Endothelial cell of umbilical vein (primary cell): ENCODE data around the gene PDK2. TPM values are rescaled to one million over a fixed set of nuclear protein-coding genes. Genes with fewer than 3 reads are reported as not detected.

Source experiments
- BruUV-seq: library from RNA; stranded (reverse); fragments of 400-500 nt; replicated peaks from 2 replicates; lab custom pipeline; 2021; lab: Mats Ljungman, UMichigan
- CTCF ChIA-PET: fragments of 300-600, 350-600 bp; sonication (Branson Sonifier 250); formaldehyde crosslinking; loops from one replicate; lab custom pipeline; 2021; ENCODE audit warnings: antibody characterized with exemption, inconsistent platforms; lab: Charles Lee
- POLR2A ChIA-PET: fragments of 300-600, 350-600 bp; sonication (Branson Sonifier 250); formaldehyde crosslinking; loops from one replicate; lab custom pipeline; 2021; ENCODE audit warnings: antibody characterized with exemption, inconsistent platforms; lab: Charles Lee
- DNase-seq: peaks from one replicate; pipeline ENCODE4 v3.0.0-alpha.2; 2011; ENCODE audit warnings: low read depth, low spot score
- FAIRE-seq: peaks from 2 replicates; lab custom pipeline; 2011; peaks lifted over from hg19 to GRCh38; lab: Jason Lieb, UNC
- H2AFZ ChIP-seq: 2 replicates; pipeline ENCODE4 v1.6.0; 2012; ENCODE audit warnings: low read depth, low read length, control low read depth, inconsistent platforms
- H3K27ac ChIP-seq: 2 replicates; pipeline ENCODE4 v1.5.1; 2011; ENCODE audit warnings: low read depth, mild to moderate bottlenecking, control low read depth, low read length, moderate library complexity; ENCODE audit not compliant: insufficient read depth
- H3K27me3 ChIP-seq, 2 experiments: 2 replicates each; pipeline versions ENCODE4 v1.6.0 to v1.6.1; 2011; ENCODE audit warnings: low read length in 2 of 2, mixed read lengths in 1 of 2; ENCODE audit not compliant: control insufficient read depth in 2 of 2, insufficient read depth in 2 of 2
- H3K36me3 ChIP-seq, 2 experiments: 2 replicates in 1 of 2; 3 replicates in 1 of 2; pipeline ENCODE4 v1.5.1; 2011; ENCODE audit warnings: low read length in 2 of 2, mild to moderate bottlenecking in 1 of 2, moderate library complexity in 1 of 2; ENCODE audit not compliant: control insufficient read depth in 2 of 2, insufficient read depth in 2 of 2; ENCODE audit errors: extremely low read depth in 1 of 2
- H3K4me1 ChIP-seq: 3 replicates; pipeline ENCODE4 v1.5.1; 2011; ENCODE audit warnings: mild to moderate bottlenecking, low read length; ENCODE audit not compliant: control insufficient read depth, insufficient read depth; ENCODE audit errors: extremely low read depth
- H3K4me2 ChIP-seq: 2 replicates; pipeline ENCODE4 v1.6.1; 2011; ENCODE audit warnings: low read length, control low read depth, mixed read lengths; ENCODE audit not compliant: insufficient read depth
- H3K4me3 ChIP-seq, 3 experiments: fragments of 200-600 bp in 1 of 3; sonication (generic), shearing (Covaris generic) in 1 of 3; replicated peaks in 1 of 3; 2 replicates each; pipeline ENCODE4 v1.5.1; 2011 to 2016; ENCODE audit warnings: control low read depth in 3 of 3, low read length in 3 of 3, mild to moderate bottlenecking in 2 of 3, inconsistent platforms in 1 of 3, low read depth in 1 of 3, moderate library complexity in 1 of 3; ENCODE audit not compliant: insufficient read depth in 1 of 3
- H3K79me2 ChIP-seq: 2 replicates; pipeline ENCODE4 v1.6.0; 2012; ENCODE audit warnings: low read length, inconsistent platforms; ENCODE audit not compliant: control insufficient read depth, insufficient read depth
- H3K9ac ChIP-seq: replicated peaks from 2 replicates; pipeline ENCODE3; 2011; ENCODE audit warnings: low read length, control low read depth; ENCODE audit not compliant: insufficient read depth; ENCODE audit errors: extremely low read depth
- H3K9me1 ChIP-seq: replicated peaks from 3 replicates; pipeline ENCODE4 v1.6.0; 2011; ENCODE audit warnings: mild to moderate bottlenecking, low read length; ENCODE audit not compliant: control insufficient read depth, insufficient read depth; ENCODE audit errors: extremely low read depth
- H3K9me3 ChIP-seq: replicated peaks from 2 replicates; pipeline ENCODE4 v1.5.1; 2012; ENCODE audit warnings: low read length, inconsistent platforms; ENCODE audit not compliant: control insufficient read depth, insufficient read depth
- H4K20me1 ChIP-seq: replicated peaks from 2 replicates; pipeline ENCODE3; 2011; ENCODE audit warnings: mild to moderate bottlenecking, low read length; ENCODE audit not compliant: control insufficient read depth, insufficient read depth; ENCODE audit errors: extremely low read depth
- CTCF ChIP-seq, 2 donors: IDR thresholded peaks; 1 replicate in 1 of 2; 2 replicates in 1 of 2; pipeline ENCODE4 v1.5.1; 2011; ENCODE audit warnings: low read length in 2 of 2, mild to moderate bottlenecking in 2 of 2, moderate library complexity in 2 of 2, control low read depth in 1 of 2, inconsistent platforms in 1 of 2, low read depth in 1 of 2; ENCODE audit not compliant: insufficient read depth in 1 of 2; ENCODE audit errors: extremely low read depth in 1 of 2
- EZH2 ChIP-seq: IDR thresholded peaks from 2 replicates; pipeline ENCODE4 v1.6.1; 2012; ENCODE audit warnings: borderline replicate concordance, low read depth, mild to moderate bottlenecking, moderate library complexity, low read length, inconsistent platforms; ENCODE audit not compliant: severe bottlenecking
- FOS ChIP-seq: IDR thresholded peaks from 2 replicates; pipeline ENCODE4 v1.6.1; 2011; ENCODE audit warnings: mild to moderate bottlenecking, low read length, moderate library complexity, borderline replicate concordance; ENCODE audit not compliant: insufficient read depth
- GATA2 ChIP-seq: IDR thresholded peaks from 2 replicates; pipeline ENCODE4 v1.7.0; 2011; ENCODE audit warnings: low read depth, mild to moderate bottlenecking, moderate library complexity, mixed read lengths, low read length; ENCODE audit not compliant: insufficient read length, insufficient read depth
- JUN ChIP-seq: IDR thresholded peaks from 2 replicates; pipeline ENCODE4 v1.6.1; 2011; ENCODE audit warnings: borderline replicate concordance, low read depth; ENCODE audit not compliant: insufficient read length, insufficient read depth
- MAX ChIP-seq: IDR thresholded peaks from 2 replicates; pipeline ENCODE4 v1.6.1; 2011; ENCODE audit not compliant: insufficient read depth, insufficient read length
- MYC ChIP-seq: IDR thresholded peaks from one replicate; pipeline ENCODE4 v1.6.1; 2011; ENCODE audit warnings: mild to moderate bottlenecking, low read depth, low read length
- POLR2A ChIP-seq: IDR thresholded peaks from 2 replicates; pipeline ENCODE4 v1.6.1; 2012; ENCODE audit warnings: low read depth, mild to moderate bottlenecking, control low read depth, low read length
- POLR2AphosphoS5 ChIP-seq: IDR thresholded peaks from 2 replicates; pipeline ENCODE4 v1.6.1; 2012; ENCODE audit warnings: low read depth, mild to moderate bottlenecking, control low read depth, low read length, moderate library complexity; ENCODE audit not compliant: insufficient read depth
- dilution Hi-C: fragments of 300-500 bp; cut with MboI; formaldehyde crosslinking; loops from one replicate; pipeline ENCODE4 v1.15.0; 2019; ENCODE audit warnings: low sequenced_read_pairs; ENCODE audit not compliant: extremely low pct_ligation_motif_present
- intact Hi-C: fragments of 100-400 bp; cut with micrococcal nuclease; formaldehyde crosslinking; loops from one replicate; pipeline ENCODE4 v1.10.0; 2022
- polyA plus RNA-seq, 4 experiments: library from polyadenylated mRNA; depleted of rRNA in 3 of 4; stranded (reverse) in 3 of 4; unstranded in 1 of 4; fragments of >200 nt; gene quantifications; 2 replicates each; pipeline versions ENCODE4 v1.2.1 to v1.2.3, GENCODE V29; 2011 to 2012; ENCODE audit warnings: missing spikeins in 1 of 4
- total RNA-seq: library from RNA; stranded (reverse); gene quantifications from 2 replicates; pipeline ENCODE4 v1.2.3, GENCODE V29; 2021

Gene PDK2
- total and polyA plus RNA-seq, 2 donors (not counting 3 experiments of a cell fraction or from before 2014, with no cell fraction given) = 21.3 to 114 TPM

- peak overlapping the region; percentile 28 to 63 (median 39) for H3K4me3 ChIP-seq
- peak overlapping the region; percentile 33 for H3K9ac ChIP-seq
- H3K79me2 ChIP-seq = no peaks in the 10 kb centered on the region
- H4K20me1 ChIP-seq = no peaks in the 10 kb centered on the region
- no peaks in the 10 kb centered on the region for H3K9me3 ChIP-seq
- DNase-seq (peak; percentile 93), FAIRE-seq (peak; percentile 97)
- peaks cover 0 to 2% of the 10 kb centered on the region in 2 experiments for H3K27me3 ChIP-seq
- intact Hi-C loops = loop anchor here (1.0 kb wide), 4 partner anchors 9 to 67 kb away; no protein-coding TSS in a partner anchor
- peak overlapping the region; percentile 89 for H2AFZ ChIP-seq
- no peak overlapping the region for H3K27ac ChIP-seq
- TF ChIP-seq CTCF (IDR thresholded peaks at IDR 0.05; ENCODE audit: extremely low read depth in 1 of 2, insufficient read depth in 1 of 2, low read depth in 1 of 2, low read length in 2 of 2) (peak; percentile 95 to 97), FOS (no peak), MYC (no peak), EZH2 (no peak), POLR2AphosphoS5 (peak; percentile 68), POLR2A (peak; percentile 22), JUN (no peak), MAX (no peak), GATA2 (no peak)
- BruUV-seq = no TSS peak
- peak overlapping the region; percentile 77 for H3K4me2 ChIP-seq
- H3K9me1 ChIP-seq = no peaks in the 10 kb centered on the region
- dilution Hi-C loops = no loop called here
- H3K4me1 ChIP-seq = peaks cover 6% of the 10 kb centered on the region
- CTCF ChIA-PET = interaction anchor here (0.9 to 2.8 kb wide), 20 partner anchors 8 to 136 kb away, joined by 3 to 57 read pairs (median 6); partner anchors contain the start of genes PPP1R9B and SAMD14
- POLR2A ChIA-PET = interaction anchor here (0.6 kb wide), 1 partner anchor 93 kb away, joined by 4 read pairs; no protein-coding TSS in a partner anchor
- H3K36me3 ChIP-seq = no peaks in the 10 kb centered on the region
Measured at GRCh38 chr17:50161023-50161910, 66.1 kb downstream of the PDK2 start.

Other genes starting within 250 kb of the PDK2 start
- not detected in 2 replicates for gene TAC4, start 247.3 kb upstream of the PDK2 start, total RNA-seq
- gene TAC4, start 247.3 kb upstream of the PDK2 start, polyA plus RNA-seq = 0.19 and 0.27 TPM in 2 replicates
- gene DLX4, start 126.2 kb upstream of the PDK2 start, total RNA-seq = not detected in 2 replicates
- gene DLX4, start 126.2 kb upstream of the PDK2 start, polyA plus RNA-seq = not detected in 2 replicates
- gene DLX3, start 100.1 kb upstream of the PDK2 start, total RNA-seq = not detected in 2 replicates
- not detected in 2 replicates for gene DLX3, start 100.1 kb upstream of the PDK2 start, polyA plus RNA-seq
- gene ITGA3, start 39.2 kb upstream of the PDK2 start, total RNA-seq = 93.8 and 112 TPM in 2 replicates
- gene ITGA3, start 39.2 kb upstream of the PDK2 start, polyA plus RNA-seq = 92.7 and 129 TPM in 2 replicates
- gene SAMD14, start 34.8 kb downstream of the PDK2 start, total RNA-seq = 15.6 and 16.1 TPM in 2 replicates
- 6.8 and 9.6 TPM in 2 replicates for gene SAMD14, start 34.8 kb downstream of the PDK2 start, polyA plus RNA-seq
- 58.3 and 60.2 TPM in 2 replicates for gene PPP1R9B, start 55.3 kb downstream of the PDK2 start, total RNA-seq
- 17.7 and 20.1 TPM in 2 replicates for gene PPP1R9B, start 55.3 kb downstream of the PDK2 start, polyA plus RNA-seq
- not detected in 2 replicates for gene SGCA, start 70.7 kb downstream of the PDK2 start, total RNA-seq
- gene SGCA, start 70.7 kb downstream of the PDK2 start, polyA plus RNA-seq = not detected in 2 replicates
- 0.07 and 0.23 TPM in 2 replicates for gene COL1A1, start 106.3 kb downstream of the PDK2 start, total RNA-seq
- gene COL1A1, start 106.3 kb downstream of the PDK2 start, polyA plus RNA-seq = 0.02 and 0.07 TPM in 2 replicates
- gene TMEM92, start 179.1 kb downstream of the PDK2 start, total RNA-seq = not detected in 2 replicates
- 0.03 and 0.06 TPM in 2 replicates for gene TMEM92, start 179.1 kb downstream of the PDK2 start, polyA plus RNA-seq